ENCODE data around the gene MRPL3. TPM values are rescaled to one million over a fixed set of nuclear protein-coding genes. Genes with fewer than 3 reads are reported as not detected.

The MRPL3 gene
- total RNA-seq: 129 and 134 TPM in 2 replicates

DNA sequence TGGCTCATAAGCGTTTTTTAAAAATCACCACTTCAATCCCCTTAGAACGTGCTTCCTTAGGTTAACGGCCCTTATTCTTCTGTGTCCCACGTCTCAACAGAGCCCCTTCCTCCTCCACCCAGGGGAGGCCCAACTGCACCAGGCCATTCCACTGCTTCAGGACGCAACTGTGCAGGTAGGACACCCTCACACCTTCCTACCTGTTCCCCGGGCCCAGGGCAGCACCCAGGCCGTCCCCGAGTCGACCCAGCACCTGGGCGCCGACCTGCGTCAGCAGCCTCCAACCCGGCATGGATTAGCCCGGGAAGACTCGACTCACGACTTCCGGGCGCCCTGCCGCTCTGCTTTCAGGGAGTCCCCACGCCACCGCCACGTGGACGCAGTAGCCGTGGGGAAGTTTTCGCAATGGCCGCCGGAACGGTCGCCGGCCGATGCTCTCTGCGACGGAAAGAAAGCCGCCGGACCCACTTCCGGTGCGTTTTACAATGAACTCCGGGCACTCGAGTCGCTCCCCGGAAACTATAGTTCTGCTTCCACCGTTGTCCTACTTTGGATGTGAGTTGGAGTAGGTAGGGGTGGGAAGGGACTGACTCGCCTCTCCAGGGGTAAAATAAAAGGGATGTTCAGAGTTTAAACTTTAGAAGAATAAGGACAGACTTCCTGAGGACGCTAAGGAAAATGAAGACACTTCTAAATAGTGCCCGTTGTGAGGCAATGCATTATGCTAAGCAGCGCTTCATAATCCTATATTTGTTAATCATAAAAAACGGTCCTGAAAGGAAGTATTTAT, at the start of gene MRPL3:
Gene MRPL3 (minus strand): TSS at position 442 of the 790 bp plus-strand sequence. CDS start 150 bp downstream, at position 292.

Other genes starting within 250 kb of the MRPL3 start
- gene NUDT16, start 121.2 kb downstream of the MRPL3 start, total RNA-seq: 3.6 and 6.8 TPM in 2 replicates

Measured in tracheal epithelial cell (primary cell).